H9 (cell line): ENCODE results near the gene PHACTR4. TPM values are rescaled to one million over a fixed set of nuclear protein-coding genes. Genes with fewer than 3 reads are reported as not detected.

Experiments
- DNase-seq: peaks from one replicate; pipeline ENCODE4 v3.0.0-alpha.2; 2017
- H2AFZ ChIP-seq: one replicate; pipeline ENCODE4 v1.6.1; 2013; ENCODE audit warnings: mild to moderate bottlenecking, low read length, control low read depth, moderate library complexity
- H2AK5ac ChIP-seq: 2 replicates; pipeline ENCODE4 v1.6.1; 2013; ENCODE audit warnings: low read length, control low read depth, mixed read lengths; ENCODE audit not compliant: insufficient read length
- H2BK120ac ChIP-seq: one replicate; pipeline ENCODE4 v1.6.1; 2013; ENCODE audit warnings: low read depth, mild to moderate bottlenecking, low read length, control low read depth, inconsistent platforms; ENCODE audit not compliant: poor library complexity, severe bottlenecking
- H2BK12ac ChIP-seq: 2 replicates; pipeline ENCODE4 v1.6.1; 2013; ENCODE audit warnings: low read length, control low read depth, mixed read lengths, low read depth; ENCODE audit not compliant: insufficient read length
- H2BK15ac ChIP-seq: 2 replicates; pipeline ENCODE4 v1.6.1; 2013; ENCODE audit warnings: low read depth, low read length, control low read depth
- H2BK20ac ChIP-seq: one replicate; pipeline ENCODE4 v1.6.1; 2013; ENCODE audit warnings: low read depth, mild to moderate bottlenecking, low read length, control low read depth, inconsistent platforms; ENCODE audit not compliant: poor library complexity, severe bottlenecking
- H2BK5ac ChIP-seq: 2 replicates; pipeline ENCODE4 v1.6.1; 2013; ENCODE audit warnings: low read length, control low read depth, mixed read lengths; ENCODE audit not compliant: insufficient read length
- H3K14ac ChIP-seq: 2 replicates; pipeline ENCODE4 v1.6.1; 2013; ENCODE audit warnings: low read length, control low read depth; ENCODE audit not compliant: insufficient read depth
- H3K18ac ChIP-seq: 2 replicates; pipeline ENCODE4 v1.6.1; 2013; ENCODE audit warnings: low read depth, mild to moderate bottlenecking, mixed read lengths, low read length, control low read depth; ENCODE audit not compliant: insufficient read length
- H3K23ac ChIP-seq: 2 replicates; pipeline ENCODE4 v1.6.1; 2013; ENCODE audit warnings: low read length, control low read depth, mixed read lengths, low read depth; ENCODE audit not compliant: insufficient read length
- H3K23me2 ChIP-seq: 2 replicates; pipeline ENCODE4 v1.6.1; 2013; ENCODE audit warnings: low read depth, mild to moderate bottlenecking, mixed read lengths, low read length, control low read depth; ENCODE audit not compliant: insufficient read length, poor library complexity, severe bottlenecking
- H3K27ac ChIP-seq: 2 replicates; pipeline ENCODE4 v1.5.1; 2013; ENCODE audit warnings: low read length, control low read depth, mixed read lengths, low read depth; ENCODE audit not compliant: insufficient read length
- H3K27me3 ChIP-seq: 2 replicates; pipeline ENCODE4 v1.6.1; 2013; ENCODE audit warnings: low read length, control low read depth, inconsistent platforms; ENCODE audit not compliant: insufficient read depth
- H3K4ac ChIP-seq: 2 replicates; pipeline ENCODE4 v1.6.1; 2013; ENCODE audit warnings: low read depth, mild to moderate bottlenecking, control low read depth, inconsistent platforms, low read length, moderate library complexity
- H3K4me1 ChIP-seq: 2 replicates; pipeline ENCODE4 v1.6.1; 2013; ENCODE audit warnings: low read length, control low read depth, inconsistent platforms; ENCODE audit not compliant: insufficient read depth
- H3K4me2 ChIP-seq: 2 replicates; pipeline ENCODE4 v1.6.1; 2013; ENCODE audit warnings: low read length, control low read depth, mixed read lengths; ENCODE audit not compliant: insufficient read length, insufficient read depth
- H3K56ac ChIP-seq: 2 replicates; pipeline ENCODE4 v1.6.1; 2013; ENCODE audit warnings: low read depth, mild to moderate bottlenecking, mixed read lengths, low read length, control low read depth; ENCODE audit not compliant: insufficient read length
- H3K79me1 ChIP-seq: 2 replicates; pipeline ENCODE4 v1.6.1; 2013; ENCODE audit warnings: low read depth, mild to moderate bottlenecking, moderate library complexity, low read length, control low read depth, inconsistent platforms; ENCODE audit not compliant: insufficient read depth, poor library complexity, severe bottlenecking
- H3K79me2 ChIP-seq: 2 replicates; pipeline ENCODE4 v1.6.1; 2013; ENCODE audit warnings: low read length, control low read depth, inconsistent platforms; ENCODE audit not compliant: insufficient read depth
- H3K9ac ChIP-seq: 2 replicates; pipeline ENCODE4 v1.6.1; 2013; ENCODE audit warnings: low read length, control low read depth, mixed read lengths; ENCODE audit not compliant: insufficient read length; ENCODE audit errors: extremely low read depth
- H3K9me3 ChIP-seq: one replicate; pipeline ENCODE4 v1.6.1; 2013; ENCODE audit warnings: low read depth, low read length, inconsistent platforms; ENCODE audit not compliant: control insufficient read depth
- H3T11ph ChIP-seq: one replicate; pipeline ENCODE4 v1.6.1; 2013; ENCODE audit warnings: mild to moderate bottlenecking, low read length, control low read depth, inconsistent platforms
- H4K20me1 ChIP-seq: one replicate; pipeline ENCODE4 v1.6.1; 2013; ENCODE audit not compliant: control insufficient read depth, insufficient read length, insufficient read depth
- H4K5ac ChIP-seq: 2 replicates; pipeline ENCODE4 v1.6.1; 2013; ENCODE audit warnings: low read depth, mild to moderate bottlenecking, mixed read lengths, low read length, control low read depth; ENCODE audit not compliant: insufficient read length
- H4K8ac ChIP-seq: replicated peaks from 2 replicates; pipeline ENCODE4 v1.6.1; 2013; ENCODE audit warnings: low read length, control low read depth, mixed read lengths, low read depth; ENCODE audit not compliant: insufficient read length
- H4K91ac ChIP-seq: 2 replicates; pipeline ENCODE4 v1.6.1; 2013; ENCODE audit warnings: low read depth, mild to moderate bottlenecking, moderate library complexity, mixed read lengths, low read length, control low read depth; ENCODE audit not compliant: insufficient read length
- H3K27ac Mint-ChIP-seq, 3 experiments: 2 replicates in 2 of 3; 3 replicates in 1 of 3; pipeline ENCODE4 v1.8.0; 2020 to 2021; ENCODE audit warnings: mixed read lengths in 3 of 3, mild to moderate bottlenecking in 1 of 3, moderate library complexity in 1 of 3
- H3K27me3 Mint-ChIP-seq: 2 replicates; pipeline ENCODE4 v1.8.0; 2021; ENCODE audit warnings: low read depth, mild to moderate bottlenecking, moderate library complexity, mixed read lengths
- H3K36me3 Mint-ChIP-seq, 3 experiments: 2 replicates in 2 of 3; 3 replicates in 1 of 3; pipeline ENCODE4 v1.8.0; 2020 to 2021; ENCODE audit warnings: low read depth in 3 of 3, mixed read lengths in 3 of 3; ENCODE audit not compliant: insufficient read depth in 1 of 3
- H3K4me1 Mint-ChIP-seq, 2 experiments: 2 replicates each; pipeline ENCODE4 v1.8.0; 2020; ENCODE audit warnings: mixed read lengths in 2 of 2
- H3K4me3 Mint-ChIP-seq, 2 experiments: 2 replicates in 1 of 2; 3 replicates in 1 of 2; pipeline ENCODE4 v1.8.0; 2020 to 2021; ENCODE audit warnings: mild to moderate bottlenecking in 2 of 2, mixed read lengths in 2 of 2, moderate library complexity in 1 of 2
- H3K9me3 Mint-ChIP-seq, 2 experiments: 2 replicates in 1 of 2; 3 replicates in 1 of 2; pipeline ENCODE4 v1.8.0; 2020; ENCODE audit warnings: mild to moderate bottlenecking in 2 of 2, mixed read lengths in 2 of 2, moderate library complexity in 1 of 2
- CTCF ChIP-seq: fragments of 200-600 bp; sonication (generic); conservative IDR thresholded peaks from 3 replicates; pipeline ENCODE4 v1.8.0; 2021; ENCODE audit warnings: antibody characterized with exemption, mild to moderate bottlenecking
- WGBS: extraction: QIAGEN DNeasy Blood & Tissue Kit; methylation state at CpG from one replicate; pipeline ENCODE4 v1.1.7; 2013; ENCODE audit warnings: missing lambda C conversion rate, low lambda C conversion rate, mixed read lengths; ENCODE audit not compliant: insufficient read length; ENCODE audit errors: extremely low coverage; 5-methylcytosine and 5-hydroxymethylcytosine counted together
- total RNA-seq: library from RNA; stranded (reverse); gene quantifications from 2 replicates; pipeline ENCODE4 v1.2.1, GENCODE V29; 2021

PHACTR4 gene
- total RNA-seq, 1 experiment from 2014 or later = 54.0 TPM

DNA sequence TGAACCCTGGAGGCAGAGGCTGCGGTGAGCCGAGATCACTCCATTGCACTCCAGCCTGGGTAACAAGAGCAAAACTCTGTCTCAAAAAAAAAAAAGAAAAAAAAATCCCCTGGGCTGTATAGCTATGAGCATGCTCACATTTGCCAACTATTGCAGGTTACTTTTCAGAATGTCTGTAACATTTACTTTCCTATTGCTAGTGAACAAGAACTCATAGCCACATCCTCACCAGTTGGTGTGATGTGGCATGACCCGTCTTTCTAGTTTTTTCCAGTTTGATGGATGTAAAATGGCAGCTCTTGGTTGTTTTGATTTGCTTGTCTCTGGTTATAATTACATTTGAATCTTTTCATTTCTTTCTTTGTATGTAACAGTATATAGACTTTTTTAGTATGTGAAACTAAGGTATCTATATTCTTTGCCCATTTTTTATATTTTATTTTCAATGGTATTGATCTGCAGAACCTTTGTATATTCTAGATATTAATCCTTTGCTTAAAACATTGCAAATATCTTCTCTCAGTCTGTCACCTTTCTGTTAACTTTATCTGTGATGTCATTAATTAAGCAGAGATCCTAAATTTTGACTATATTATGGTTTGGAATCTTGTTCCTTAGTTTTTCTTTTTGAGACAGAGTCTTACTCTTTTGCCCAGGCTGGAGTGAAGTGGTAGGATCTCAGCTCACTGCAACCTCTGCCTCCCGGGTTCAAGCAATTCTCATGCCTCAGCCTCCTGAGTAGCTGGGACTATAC lies 29.1 kb upstream of the PHACTR4 start:
- Histone ChIP-seq H2AK5ac (no peak overlapping the region), H3K27me3 (no peaks in the 10 kb centered on the region), H2BK15ac (no peak overlapping the region), H3K79me2 (no peaks in the 10 kb centered on the region), H3K23ac (no peak overlapping the region), H2BK20ac (no peak overlapping the region), H3T11ph (no peak overlapping the region), H3K18ac (no peak overlapping the region), H3K27ac (no peak overlapping the region), H3K56ac (no peak overlapping the region), H2BK12ac (no peak overlapping the region), H3K9ac (no peak overlapping the region), H3K14ac (no peak overlapping the region), H3K9me3 (no peaks in the 10 kb centered on the region), H3K4ac (no peak overlapping the region), H3K4me2 (no peak overlapping the region), H4K20me1 (no peaks in the 10 kb centered on the region), H4K91ac (no peak overlapping the region), H4K5ac (no peak overlapping the region), H2AFZ (no peak overlapping the region), H3K23me2 (no peaks in the 10 kb centered on the region), H2BK120ac (no peak overlapping the region), H4K8ac (no peak overlapping the region), H3K79me1 (no peaks in the 10 kb centered on the region), H2BK5ac (no peak overlapping the region), H3K4me1 (no peaks in the 10 kb centered on the region)
- Mint-ChIP-seq H3K4me3 (no peak overlapping the region), H3K9me3 (no peaks in the 10 kb centered on the region), H3K27ac (no peak overlapping the region), H3K4me1 (no peaks in the 10 kb centered on the region), H3K36me3 (peaks cover 0 to 5% (median 5%) of the 10 kb centered on the region in 3 experiments; a peak in 4 of 7 replicates), H3K27me3 (no peaks in the 10 kb centered on the region)
- no CpG with 5 or more reads among the region's 4 CpGs for WGBS
- DNase-seq = no peak
- TF ChIP-seq CTCF = no peak
